GM06990 (cell line): ENCODE measurements around the gene PRKCZ.
"Not testable (repeated sequence)": the region's sequence is repeated elsewhere in the genome, so short reads cannot be mapped to it uniquely, and the experiment has no call there.

Experiments
- DNase-seq: peaks from one replicate; pipeline ENCODE4 v3.0.0-alpha.2; 2011; ENCODE audit not compliant: insufficient read length; ENCODE audit errors: extremely low read depth
- H3K27me3 ChIP-seq: replicated peaks from 2 replicates; pipeline ENCODE4 v1.6.0; 2011; ENCODE audit warnings: low read length; ENCODE audit not compliant: control insufficient read depth, insufficient read depth
- H3K36me3 ChIP-seq: 2 replicates; pipeline ENCODE4 v1.5.1; 2011; ENCODE audit warnings: low read length; ENCODE audit not compliant: control insufficient read depth, insufficient read depth
- H3K4me3 ChIP-seq: replicated peaks from 2 replicates; pipeline ENCODE4 v1.5.1; 2011; ENCODE audit warnings: low read depth, mild to moderate bottlenecking, control low read depth, low read length
- TF ChIP-seq, protein P1 (sequence below): IDR thresholded peaks from 2 replicates; pipeline ENCODE4 v1.5.1; 2011; ENCODE audit warnings: low read length, control low read depth, mild to moderate bottlenecking, inconsistent platforms; ENCODE audit not compliant: insufficient read depth, poor library complexity, severe bottlenecking

Gene PRKCZ

DNA sequence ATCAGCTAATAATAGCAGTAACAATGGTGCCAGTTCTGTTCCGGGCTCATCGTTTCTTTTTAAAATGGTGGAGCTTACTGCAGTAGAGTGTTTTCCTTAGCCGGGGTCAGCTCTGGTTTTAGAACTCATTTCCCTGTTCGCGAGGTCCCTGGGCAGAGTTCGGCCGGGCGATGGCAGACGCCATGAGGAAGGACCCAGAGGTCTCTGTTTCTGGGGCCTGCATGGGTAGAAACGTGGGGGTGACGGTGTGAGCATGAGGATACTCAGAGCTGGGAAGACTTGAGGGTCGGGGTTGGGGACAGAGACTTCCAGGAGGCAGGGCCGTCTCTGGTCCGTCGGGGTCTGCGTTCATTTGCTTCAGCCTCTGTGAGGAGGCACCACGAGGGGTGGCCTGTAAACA, 38.8 kb downstream of the PRKCZ start:
- no peaks in the 10 kb centered on the region for H3K27me3 ChIP-seq
- DNase-seq: no peak
- TF ChIP-seq, protein P1, sequence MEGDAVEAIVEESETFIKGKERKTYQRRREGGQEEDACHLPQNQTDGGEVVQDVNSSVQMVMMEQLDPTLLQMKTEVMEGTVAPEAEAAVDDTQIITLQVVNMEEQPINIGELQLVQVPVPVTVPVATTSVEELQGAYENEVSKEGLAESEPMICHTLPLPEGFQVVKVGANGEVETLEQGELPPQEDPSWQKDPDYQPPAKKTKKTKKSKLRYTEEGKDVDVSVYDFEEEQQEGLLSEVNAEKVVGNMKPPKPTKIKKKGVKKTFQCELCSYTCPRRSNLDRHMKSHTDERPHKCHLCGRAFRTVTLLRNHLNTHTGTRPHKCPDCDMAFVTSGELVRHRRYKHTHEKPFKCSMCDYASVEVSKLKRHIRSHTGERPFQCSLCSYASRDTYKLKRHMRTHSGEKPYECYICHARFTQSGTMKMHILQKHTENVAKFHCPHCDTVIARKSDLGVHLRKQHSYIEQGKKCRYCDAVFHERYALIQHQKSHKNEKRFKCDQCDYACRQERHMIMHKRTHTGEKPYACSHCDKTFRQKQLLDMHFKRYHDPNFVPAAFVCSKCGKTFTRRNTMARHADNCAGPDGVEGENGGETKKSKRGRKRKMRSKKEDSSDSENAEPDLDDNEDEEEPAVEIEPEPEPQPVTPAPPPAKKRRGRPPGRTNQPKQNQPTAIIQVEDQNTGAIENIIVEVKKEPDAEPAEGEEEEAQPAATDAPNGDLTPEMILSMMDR: no peak
- H3K36me3 ChIP-seq: no peaks in the 10 kb centered on the region
- H3K4me3 ChIP-seq: no peak overlapping the region

- TF ChIP-seq, protein P1: no peak
- no peak overlapping the region for H3K4me3 ChIP-seq
- no peaks in the 10 kb centered on the region for H3K27me3 ChIP-seq
- DNase-seq: no peak
- no peaks in the 10 kb centered on the region for H3K36me3 ChIP-seq
Observed at GRCh38 chr1:2090216-2090890, 40.1 kb downstream of the PRKCZ start.

DNA sequence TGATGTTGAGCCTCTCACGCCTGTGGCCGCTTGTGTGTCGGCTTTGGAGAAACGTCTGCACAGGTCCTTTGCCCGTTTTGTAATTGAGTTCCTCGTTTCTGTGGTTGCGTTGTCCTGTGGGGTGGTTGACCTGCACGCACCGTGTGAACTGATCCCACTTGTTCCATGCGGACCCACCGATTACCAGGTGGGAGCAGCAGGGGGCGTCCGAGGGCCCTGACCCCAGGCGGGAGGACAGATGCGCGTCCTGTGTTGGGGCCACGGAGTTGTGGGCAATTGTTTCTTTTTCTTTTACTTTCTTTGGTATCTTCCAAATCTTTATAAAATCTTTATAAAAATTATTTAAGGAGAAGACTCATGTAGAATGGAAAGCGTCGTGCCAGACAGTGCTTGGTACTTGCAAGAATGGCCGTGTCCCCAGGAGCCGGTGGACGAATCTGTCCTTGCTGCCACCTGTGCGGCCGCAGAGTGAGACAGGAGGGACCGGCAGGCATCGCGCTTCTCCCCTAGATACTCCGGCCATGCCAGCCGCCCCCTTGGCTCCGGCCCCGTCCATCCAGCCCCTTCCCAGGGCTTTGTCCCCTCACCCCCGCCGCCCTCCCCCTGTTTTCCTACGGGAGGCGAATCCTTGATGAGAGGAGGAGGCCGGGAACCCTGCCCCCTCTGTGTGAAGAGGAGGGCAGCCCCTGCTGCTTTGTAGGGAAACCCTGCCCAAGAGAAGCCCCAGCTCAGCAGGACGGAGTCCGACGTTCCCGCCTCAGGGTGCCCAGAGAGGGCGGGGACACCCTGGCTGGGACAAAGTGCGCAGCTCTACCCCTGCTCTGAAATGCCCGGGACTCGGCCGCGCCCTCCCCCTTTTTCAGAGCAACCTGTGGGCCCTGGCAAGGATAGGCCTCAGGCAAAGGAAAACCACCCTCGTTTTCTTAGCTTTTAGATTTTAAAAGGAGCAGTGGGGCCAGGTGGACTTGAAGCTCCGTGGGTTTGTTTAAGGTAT, 41.7 kb downstream of the PRKCZ start:
- H3K27me3 ChIP-seq: no peaks in the 10 kb centered on the region
- no peak overlapping the region for H3K4me3 ChIP-seq
- peak; percentile 37 for DNase-seq
- no peaks in the 10 kb centered on the region for H3K36me3 ChIP-seq
- TF ChIP-seq, protein P1: peak; percentile 53

- Histone ChIP-seq H3K4me3 (no peak overlapping the region), H3K36me3 (no peaks in the 10 kb centered on the region), H3K27me3 (no peaks in the 10 kb centered on the region)
- TF ChIP-seq, protein P1: no peak
- DNase-seq: no peak
Observed at GRCh38 chr1:2093055-2093454, 42.8 kb downstream of the PRKCZ start.

DNA sequence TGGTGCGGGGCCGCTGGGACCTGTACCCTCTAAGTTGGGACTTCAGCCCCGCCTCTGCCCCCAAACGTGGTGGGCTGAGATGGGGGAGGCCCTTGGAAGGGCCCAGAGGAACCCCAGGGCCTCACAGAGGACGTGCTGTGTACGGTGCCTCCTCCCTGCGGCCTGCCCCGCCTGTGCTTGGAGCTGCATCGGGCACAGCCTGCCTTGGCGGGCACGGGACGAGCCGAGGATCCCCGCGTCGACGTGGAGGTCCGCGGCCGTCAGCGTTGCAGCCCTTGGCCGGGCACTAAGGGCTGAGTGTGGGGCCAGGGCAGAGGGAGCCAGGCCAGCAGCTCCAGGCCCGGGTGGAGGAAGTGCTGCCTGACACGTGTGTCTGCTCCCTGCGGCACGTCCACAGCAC, 43.4 kb downstream of the PRKCZ start:
- TF ChIP-seq, protein P1: no peak
- Histone ChIP-seq H3K27me3 (no peaks in the 10 kb centered on the region), H3K4me3 (no peak overlapping the region), H3K36me3 (no peaks in the 10 kb centered on the region)
- DNase-seq: no peak

GRCh38 chr1:2094269-2095158, 44.3 kb downstream of the PRKCZ start:
- H3K4me3 ChIP-seq, H3K27me3 ChIP-seq, DNase-seq, H3K36me3 ChIP-seq: not testable (repeated sequence)
